Activated naive CD4-positive, alpha-beta T cell treated with anti-CD3 and anti-CD28 coated beads, Interleukin-2, amount 10 ng/mL, durations not matched to agents 7 days and 5 days (primary cell): ENCODE data around the gene S100A8.

Source experiments
- CTCF ChIA-PET: fragments of 350-600 bp; sonication (Branson Sonifier 250); formaldehyde crosslinking; loops from one replicate; lab custom pipeline; 2021; ENCODE audit warnings: antibody characterized with exemption; lab: Charles Lee
- DNase-seq: peaks from one replicate; pipeline ENCODE4 v3.0.0-alpha.2; 2020
- H3K27ac Mint-ChIP-seq: one replicate; pipeline ENCODE4 v1.8.0; 2021; ENCODE audit warnings: mild to moderate bottlenecking, moderate library complexity, mixed read lengths
- H3K27me3 Mint-ChIP-seq: one replicate; pipeline ENCODE4 v1.8.0; 2021; ENCODE audit warnings: mild to moderate bottlenecking, mixed read lengths
- H3K36me3 Mint-ChIP-seq: one replicate; pipeline ENCODE4 v1.8.0; 2021; ENCODE audit warnings: mixed read lengths
- H3K4me1 Mint-ChIP-seq: one replicate; pipeline ENCODE4 v1.8.0; 2021; ENCODE audit warnings: mixed read lengths
- H3K4me3 Mint-ChIP-seq: one replicate; pipeline ENCODE4 v1.8.0; 2021; ENCODE audit warnings: mild to moderate bottlenecking, moderate library complexity, mixed read lengths
- H3K9me3 Mint-ChIP-seq: one replicate; pipeline ENCODE4 v1.8.0; 2021; ENCODE audit warnings: mixed read lengths

The S100A8 gene

DNA sequence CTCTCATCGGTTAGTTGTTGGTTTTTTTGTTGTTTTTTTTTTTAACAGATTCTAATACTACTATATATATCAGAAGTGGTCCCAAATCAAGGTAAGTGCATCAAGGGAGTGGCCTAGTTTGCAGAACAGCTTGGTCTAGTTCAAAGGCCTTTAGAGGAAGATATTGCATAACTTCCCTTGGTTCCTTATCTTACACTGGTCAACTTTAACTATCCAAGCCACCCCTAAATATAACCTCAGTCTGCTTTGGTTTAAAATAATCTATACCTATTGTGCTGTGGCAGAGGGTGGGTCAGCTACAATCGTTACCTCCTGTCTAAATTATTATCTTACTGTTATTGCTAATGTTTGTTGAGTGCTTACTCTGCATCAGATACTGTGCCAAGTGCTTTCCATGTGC is 22.4 kb downstream of the S100A8 start:
- DNase-seq: no peak
- H3K27me3 Mint-ChIP-seq: peaks cover 11% of the 10 kb centered on the region
- CTCF ChIA-PET: interaction anchor here (0.7 to 1.4 kb wide), 2 partner anchors 12 to 15 kb away, joined by 3 to 4 read pairs; no protein-coding TSS in a partner anchor
- H3K4me1 Mint-ChIP-seq: no peaks in the 10 kb centered on the region
- no peaks in the 10 kb centered on the region for H3K9me3 Mint-ChIP-seq
- no peaks in the 10 kb centered on the region for H3K36me3 Mint-ChIP-seq
- no peak overlapping the region for H3K27ac Mint-ChIP-seq
- no peak overlapping the region for H3K4me3 Mint-ChIP-seq

DNA sequence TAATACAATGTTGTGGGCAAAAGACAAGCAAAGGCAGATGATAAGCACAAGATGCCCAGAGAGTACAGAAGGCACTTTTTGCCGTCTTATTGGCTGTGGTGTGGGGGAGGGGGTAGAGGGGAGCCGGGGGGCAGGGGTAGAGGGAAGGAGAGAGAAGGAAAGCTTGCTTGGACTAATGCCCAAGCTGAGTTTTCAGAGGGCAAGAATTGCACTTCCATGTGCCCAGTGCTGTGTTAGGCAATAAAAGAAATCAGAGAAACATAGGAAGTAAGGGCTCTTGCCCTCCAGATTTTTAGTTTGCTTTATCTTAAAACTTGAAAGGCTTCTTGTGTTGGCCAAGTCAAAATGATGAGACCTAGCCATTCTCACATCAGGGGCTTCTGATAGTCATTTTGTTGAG is 23.8 kb downstream of the S100A8 start:
- H3K36me3 Mint-ChIP-seq: no peaks in the 10 kb centered on the region
- no peak overlapping the region for H3K4me3 Mint-ChIP-seq
- peaks cover 16% of the 10 kb centered on the region for H3K27me3 Mint-ChIP-seq
- DNase-seq: no peak
- H3K4me1 Mint-ChIP-seq: no peaks in the 10 kb centered on the region
- H3K9me3 Mint-ChIP-seq: no peaks in the 10 kb centered on the region
- no peak overlapping the region for H3K27ac Mint-ChIP-seq
- CTCF ChIA-PET: interaction anchor here (1.4 kb wide), 1 partner anchor 14 kb away, joined by 4 read pairs; no protein-coding TSS in a partner anchor

DNA sequence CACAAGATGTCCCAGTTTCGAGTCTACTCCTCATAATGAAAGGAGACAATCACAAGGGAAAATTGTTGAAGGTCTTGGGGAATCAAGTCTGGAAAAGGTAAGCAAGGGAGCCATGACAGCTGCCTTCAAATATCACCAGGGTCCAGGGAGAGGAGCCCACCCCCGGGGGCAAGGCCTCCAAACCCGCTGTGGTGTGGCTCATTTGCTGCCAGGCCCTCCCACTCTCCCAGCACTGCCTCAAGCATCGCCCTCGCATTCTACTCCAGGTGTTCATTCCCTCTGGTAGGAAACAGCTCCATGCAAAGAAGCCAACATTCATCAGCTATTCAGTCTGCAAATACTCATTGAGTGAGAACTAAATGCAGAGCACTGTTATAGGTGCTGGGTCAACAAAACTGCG is 24.6 kb downstream of the S100A8 start:
- CTCF ChIA-PET: interaction anchor here (1.0 kb wide), 1 partner anchor 14 kb away, joined by 3 read pairs; no protein-coding TSS in a partner anchor
- no peak for DNase-seq
- Mint-ChIP-seq H3K4me3 (no peak overlapping the region), H3K27ac (no peak overlapping the region), H3K36me3 (no peaks in the 10 kb centered on the region), H3K9me3 (no peaks in the 10 kb centered on the region), H3K27me3 (peaks cover 17% of the 10 kb centered on the region), H3K4me1 (no peaks in the 10 kb centered on the region)

DNA sequence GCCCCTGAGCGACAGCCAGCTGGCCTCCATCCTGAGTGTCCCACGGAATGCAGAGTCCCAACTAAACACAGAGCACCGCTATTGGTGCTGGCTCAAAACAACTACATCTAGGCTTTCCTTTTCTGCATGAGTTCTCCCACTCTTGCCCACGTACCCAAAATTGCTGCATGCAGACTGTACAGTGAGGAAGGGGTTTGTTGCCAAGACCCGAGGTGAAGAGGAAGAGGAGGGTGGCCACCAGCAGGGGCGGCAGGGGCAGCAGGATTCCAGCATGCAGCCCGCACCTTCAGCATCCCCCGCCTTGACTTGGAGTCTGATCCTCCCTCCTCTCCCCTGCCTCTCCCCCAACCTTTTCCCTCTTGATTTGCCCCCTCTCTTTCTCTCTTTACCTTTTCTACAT is 25.2 kb downstream of the S100A8 start:
- Mint-ChIP-seq H3K27me3 (peaks cover 20% of the 10 kb centered on the region), H3K4me3 (no peak overlapping the region), H3K9me3 (no peaks in the 10 kb centered on the region), H3K27ac (no peak overlapping the region), H3K36me3 (no peaks in the 10 kb centered on the region), H3K4me1 (no peaks in the 10 kb centered on the region)
- CTCF ChIA-PET: interaction anchor here (1.0 to 2.5 kb wide), 2 partner anchors 10 to 14 kb away, joined by 3 to 6 read pairs; no protein-coding TSS in a partner anchor
- DNase-seq: no peak

DNA sequence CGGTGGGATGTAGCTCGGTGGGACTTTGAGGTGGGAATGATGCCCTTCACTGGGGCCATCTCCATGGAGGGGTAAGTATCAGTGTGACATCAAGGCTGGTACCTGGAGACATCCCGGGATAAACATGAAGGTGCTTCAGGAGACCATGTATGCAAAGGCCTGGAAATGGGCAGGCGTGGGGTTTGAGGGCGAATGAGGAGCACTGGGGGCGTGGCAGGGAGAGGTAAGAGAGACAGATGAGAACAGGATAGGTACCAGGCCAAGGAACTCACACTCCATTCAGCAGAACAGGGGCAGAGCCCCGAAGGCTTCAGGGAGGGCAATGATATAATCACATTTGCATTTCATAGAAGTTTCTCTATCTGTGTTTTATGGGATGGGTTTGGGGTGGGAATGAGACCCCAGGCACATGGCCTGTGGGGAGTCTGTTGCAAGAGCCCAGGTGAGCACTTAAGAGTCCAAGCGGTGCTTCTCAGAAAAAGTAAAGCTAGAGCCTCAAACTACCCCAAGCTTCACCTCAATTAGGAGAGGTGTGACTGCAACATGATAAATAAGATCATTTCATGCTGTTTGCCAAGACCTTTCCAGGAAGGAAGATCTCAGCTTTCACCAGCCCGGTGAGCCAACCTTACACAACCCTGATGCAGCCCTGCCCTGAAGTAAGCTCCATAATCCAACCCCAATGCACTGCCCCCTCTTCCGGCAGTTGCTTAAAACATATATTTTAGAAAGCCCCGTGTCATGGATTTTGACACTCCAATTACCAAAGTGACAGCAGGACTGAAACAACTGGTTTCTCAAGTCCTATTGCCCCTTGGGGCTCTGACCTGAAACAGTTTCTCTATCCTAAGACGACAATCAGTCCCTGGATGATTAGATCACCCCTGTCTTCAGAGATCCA is 25.9 kb downstream of the S100A8 start:
- no peak overlapping the region for H3K4me3 Mint-ChIP-seq
- H3K27me3 Mint-ChIP-seq: peaks cover 20% of the 10 kb centered on the region
- H3K9me3 Mint-ChIP-seq: no peaks in the 10 kb centered on the region
- no peaks in the 10 kb centered on the region for H3K36me3 Mint-ChIP-seq
- H3K4me1 Mint-ChIP-seq: no peaks in the 10 kb centered on the region
- no peak for DNase-seq
- CTCF ChIA-PET: interaction anchor here (1.0 to 2.5 kb wide), 4 partner anchors 10 to 130 kb away, joined by 3 to 10 read pairs (median 4); no protein-coding TSS in a partner anchor
- no peak overlapping the region for H3K27ac Mint-ChIP-seq

DNA sequence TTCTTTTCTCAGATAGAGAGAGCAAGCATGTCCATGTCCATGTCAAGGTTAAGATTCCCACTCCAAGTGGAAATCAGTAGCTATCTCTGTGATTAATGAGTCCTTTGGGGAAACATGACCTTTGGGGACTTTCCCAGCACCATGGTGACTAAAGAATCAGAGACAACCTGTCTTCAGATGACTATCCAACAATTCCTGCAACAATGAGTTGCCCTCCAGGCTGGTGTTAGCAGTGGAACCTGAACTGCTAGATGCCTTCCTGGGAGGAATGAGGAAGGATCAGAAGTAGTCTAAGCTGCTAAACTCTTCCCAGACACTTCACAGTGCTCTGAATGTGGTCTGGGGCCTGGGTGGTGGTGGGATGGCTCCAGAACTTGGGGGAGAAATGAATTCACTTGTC is 26.7 kb downstream of the S100A8 start:
- no peak for DNase-seq
- CTCF ChIA-PET: interaction anchor here (1.3 to 2.5 kb wide), 4 partner anchors 9 to 131 kb away, joined by 3 to 10 read pairs (median 5); no protein-coding TSS in a partner anchor
- H3K36me3 Mint-ChIP-seq: no peaks in the 10 kb centered on the region
- H3K27ac Mint-ChIP-seq: no peak overlapping the region
- H3K9me3 Mint-ChIP-seq: no peaks in the 10 kb centered on the region
- H3K4me3 Mint-ChIP-seq: no peak overlapping the region
- peaks cover 15% of the 10 kb centered on the region for H3K27me3 Mint-ChIP-seq
- H3K4me1 Mint-ChIP-seq: no peaks in the 10 kb centered on the region

DNA sequence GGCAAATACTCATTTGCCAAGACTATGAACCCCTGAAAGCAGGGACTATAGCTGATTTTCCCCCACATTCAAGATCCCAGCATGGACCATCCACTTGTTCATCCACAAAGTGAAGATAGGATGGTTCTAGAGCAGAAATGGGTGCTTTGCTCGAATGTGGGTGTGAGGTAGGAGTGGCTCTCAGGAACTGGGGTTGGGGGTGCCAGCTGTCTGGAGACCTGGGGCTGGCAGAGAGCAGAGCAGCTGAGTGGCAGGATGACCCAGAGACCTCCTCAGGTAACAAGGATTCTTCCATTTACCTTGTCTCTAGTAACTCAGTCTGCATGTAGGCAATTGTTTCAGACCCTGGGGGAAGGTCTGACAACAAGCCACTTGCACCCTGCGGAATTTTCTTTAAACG is 27.2 kb downstream of the S100A8 start:
- peaks cover 15% of the 10 kb centered on the region for H3K27me3 Mint-ChIP-seq
- H3K36me3 Mint-ChIP-seq: no peaks in the 10 kb centered on the region
- CTCF ChIA-PET: interaction anchor here (1.3 to 2.5 kb wide), 4 partner anchors 8 to 131 kb away, joined by 3 to 10 read pairs (median 5); no protein-coding TSS in a partner anchor
- DNase-seq: no peak
- H3K4me1 Mint-ChIP-seq: no peaks in the 10 kb centered on the region
- no peak overlapping the region for H3K27ac Mint-ChIP-seq
- no peaks in the 10 kb centered on the region for H3K9me3 Mint-ChIP-seq
- no peak overlapping the region for H3K4me3 Mint-ChIP-seq

DNA sequence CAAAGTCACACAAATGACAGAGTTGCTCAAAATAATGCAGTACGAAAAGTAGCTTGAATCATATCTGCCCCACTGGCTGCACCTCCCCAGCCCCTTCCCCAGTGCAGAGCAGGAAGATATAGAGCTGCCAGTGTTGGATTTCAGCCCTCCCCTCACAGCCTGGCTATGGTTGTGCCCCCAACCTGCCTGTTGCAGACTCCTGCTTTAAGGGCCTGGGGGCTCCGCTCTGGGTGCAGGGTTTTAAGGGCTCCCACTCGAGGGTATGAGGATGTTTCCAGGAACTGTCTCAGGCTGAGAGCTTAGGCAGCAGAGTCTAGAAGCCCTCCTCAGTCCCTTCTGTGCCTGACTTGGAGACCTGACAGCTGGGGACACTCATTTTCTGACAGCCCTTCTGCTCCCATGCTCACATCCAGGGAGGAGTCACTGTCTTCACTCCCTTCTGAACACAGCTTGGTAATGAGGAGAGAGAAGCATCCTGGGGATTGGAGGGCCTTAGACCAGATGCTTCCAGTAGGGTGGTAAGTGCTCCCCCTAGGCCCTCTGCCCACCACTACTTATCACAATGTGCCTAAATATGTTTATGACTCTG is 28.6 kb downstream of the S100A8 start:
- no peak for DNase-seq

DNA sequence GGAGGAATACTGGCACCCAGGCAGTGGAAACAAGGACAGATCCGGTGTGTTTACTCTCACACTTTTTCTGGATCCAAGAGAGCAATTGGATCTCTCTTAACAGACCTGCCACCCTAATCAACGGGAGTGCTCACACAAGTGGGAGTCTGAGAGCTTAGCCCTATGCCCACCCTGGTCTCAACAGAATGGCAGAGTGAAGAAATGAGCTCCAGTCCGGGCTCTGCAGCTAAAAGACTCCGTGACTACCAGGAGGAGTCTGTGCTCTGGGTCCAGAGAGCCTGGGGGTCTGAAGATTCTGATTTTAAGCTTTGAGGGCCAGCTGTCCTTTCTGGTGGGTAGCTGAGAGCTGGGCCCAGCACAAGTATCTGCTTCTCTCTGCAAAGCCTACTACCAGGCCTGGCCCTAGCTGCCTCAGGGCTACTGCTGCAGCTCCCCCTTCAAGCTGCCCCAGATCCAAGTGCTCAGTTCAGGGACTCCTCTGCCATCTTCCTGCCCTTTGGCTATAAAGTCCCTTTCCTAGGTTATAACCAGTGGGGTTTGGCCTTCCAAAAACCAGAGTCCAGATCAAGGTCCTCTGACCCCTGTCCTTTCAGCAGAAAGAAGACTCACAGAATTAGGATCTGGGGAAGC is 29.3 kb downstream of the S100A8 start:
- H3K9me3 Mint-ChIP-seq: no peaks in the 10 kb centered on the region
- CTCF ChIA-PET: interaction anchor here (0.8 to 1.0 kb wide), 2 partner anchors 9 to 39 kb away, joined by 4 read pairs; no protein-coding TSS in a partner anchor
- H3K27ac Mint-ChIP-seq: no peak overlapping the region
- peaks cover 16% of the 10 kb centered on the region for H3K27me3 Mint-ChIP-seq
- H3K4me3 Mint-ChIP-seq: no peak overlapping the region
- no peaks in the 10 kb centered on the region for H3K36me3 Mint-ChIP-seq
- peaks cover 17% of the 10 kb centered on the region for H3K4me1 Mint-ChIP-seq
- DNase-seq: no peak

More for the DNA sequence above, 28.6 kb downstream of the S100A8 start:
- no peaks in the 10 kb centered on the region for H3K36me3 Mint-ChIP-seq
- no peaks in the 10 kb centered on the region for H3K9me3 Mint-ChIP-seq
- peaks cover 10% of the 10 kb centered on the region for H3K4me1 Mint-ChIP-seq
- no peak overlapping the region for H3K27ac Mint-ChIP-seq
- no peak overlapping the region for H3K4me3 Mint-ChIP-seq
- CTCF ChIA-PET: interaction anchor here (0.8 to 1.0 kb wide), 4 partner anchors 8 to 39 kb away, joined by 3 to 5 read pairs (median 4); no protein-coding TSS in a partner anchor
- H3K27me3 Mint-ChIP-seq: peaks cover 11% of the 10 kb centered on the region

DNA sequence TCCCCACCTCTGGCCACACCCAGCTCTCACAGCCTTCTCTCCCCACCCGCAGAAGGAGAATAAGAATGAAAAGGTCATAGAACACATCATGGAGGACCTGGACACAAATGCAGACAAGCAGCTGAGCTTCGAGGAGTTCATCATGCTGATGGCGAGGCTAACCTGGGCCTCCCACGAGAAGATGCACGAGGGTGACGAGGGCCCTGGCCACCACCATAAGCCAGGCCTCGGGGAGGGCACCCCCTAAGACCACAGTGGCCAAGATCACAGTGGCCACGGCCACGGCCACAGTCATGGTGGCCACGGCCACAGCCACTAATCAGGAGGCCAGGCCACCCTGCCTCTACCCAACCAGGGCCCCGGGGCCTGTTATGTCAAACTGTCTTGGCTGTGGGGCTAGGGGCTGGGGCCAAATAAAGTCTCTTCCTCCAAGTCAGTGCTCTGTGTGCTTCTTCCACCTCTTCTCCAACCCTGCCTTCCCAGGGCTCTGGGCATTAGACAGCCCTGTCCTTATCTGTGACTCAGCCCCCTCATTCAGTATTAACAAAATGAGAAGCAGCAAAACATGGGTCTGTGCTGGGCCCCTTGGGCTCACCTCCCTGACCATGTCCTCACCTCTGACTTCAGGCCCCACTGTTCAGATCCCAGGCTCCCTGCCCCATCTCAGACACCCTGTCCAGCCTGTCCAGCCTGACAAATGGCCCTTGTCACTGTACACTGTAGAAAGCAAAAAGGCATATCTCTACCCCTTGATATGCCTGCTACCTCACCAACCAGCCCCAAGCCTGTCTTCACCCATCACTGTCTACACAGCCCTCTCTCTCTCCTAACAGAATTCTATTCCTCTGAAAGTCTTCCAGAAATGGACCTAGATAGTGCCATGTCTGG is 30.0 kb downstream of the S100A8 start:
- CTCF ChIA-PET: interaction anchor here (1.0 kb wide), 1 partner anchor 8 kb away, joined by 4 read pairs; no protein-coding TSS in a partner anchor
- H3K4me1 Mint-ChIP-seq: peaks cover 23% of the 10 kb centered on the region
- no peak for DNase-seq
- no peak overlapping the region for H3K4me3 Mint-ChIP-seq
- peaks cover 20% of the 10 kb centered on the region for H3K27me3 Mint-ChIP-seq
- H3K36me3 Mint-ChIP-seq: no peaks in the 10 kb centered on the region
- no peaks in the 10 kb centered on the region for H3K9me3 Mint-ChIP-seq
- no peak overlapping the region for H3K27ac Mint-ChIP-seq

DNA sequence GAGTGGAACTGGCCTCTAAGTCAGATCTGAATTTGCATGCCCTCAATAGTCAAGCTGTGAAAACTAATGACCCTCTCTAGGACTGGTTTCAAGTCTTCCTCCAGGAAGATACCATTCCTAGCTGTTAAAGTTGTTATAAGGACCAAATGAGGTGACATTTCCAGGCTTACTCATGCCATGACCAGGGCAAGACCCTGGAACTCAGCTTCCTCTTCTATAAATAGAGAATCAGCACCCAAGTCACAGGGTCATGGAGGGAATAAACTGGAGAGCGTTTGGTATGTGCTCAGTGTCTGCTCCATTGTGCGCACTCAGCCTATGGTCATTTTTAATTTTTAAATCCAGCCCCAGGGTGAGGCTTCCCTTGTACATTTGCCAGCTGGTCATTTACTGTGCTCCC is 30.7 kb downstream of the S100A8 start:
- Mint-ChIP-seq H3K9me3 (no peaks in the 10 kb centered on the region), H3K27me3 (peaks cover 25% of the 10 kb centered on the region), H3K4me1 (peaks cover 23% of the 10 kb centered on the region), H3K27ac (no peak overlapping the region), H3K4me3 (no peak overlapping the region), H3K36me3 (no peaks in the 10 kb centered on the region)
- no peak for DNase-seq
- CTCF ChIA-PET: interaction anchor here (0.7 kb wide), 1 partner anchor 134 kb away, joined by 3 read pairs; no protein-coding TSS in a partner anchor

DNA sequence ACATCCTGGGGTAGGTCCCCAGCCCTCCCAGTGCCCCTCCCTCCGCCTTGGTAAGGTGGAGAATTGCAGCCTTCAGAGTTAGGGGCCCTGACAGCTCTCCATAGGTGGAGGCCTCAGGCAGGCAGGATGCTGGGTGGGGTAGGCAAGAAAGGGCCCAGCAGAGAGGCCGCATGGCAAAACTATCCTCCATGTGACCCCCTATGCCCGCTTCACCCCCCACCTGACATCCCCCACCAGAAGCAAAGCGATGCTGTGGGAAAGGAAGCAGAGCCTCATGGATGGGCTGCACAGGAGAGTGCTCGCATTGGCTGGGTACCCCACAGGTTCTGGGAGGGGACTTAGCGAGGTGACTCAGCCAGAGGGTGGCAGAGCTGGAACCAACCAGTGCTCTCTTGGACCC is 31.6 kb downstream of the S100A8 start:
- Mint-ChIP-seq H3K9me3 (no peaks in the 10 kb centered on the region), H3K27me3 (peaks cover 31% of the 10 kb centered on the region), H3K36me3 (no peaks in the 10 kb centered on the region), H3K4me1 (peaks cover 23% of the 10 kb centered on the region), H3K27ac (no peak overlapping the region), H3K4me3 (no peak overlapping the region)
- no peak for DNase-seq
- CTCF ChIA-PET: no interaction called here

DNA sequence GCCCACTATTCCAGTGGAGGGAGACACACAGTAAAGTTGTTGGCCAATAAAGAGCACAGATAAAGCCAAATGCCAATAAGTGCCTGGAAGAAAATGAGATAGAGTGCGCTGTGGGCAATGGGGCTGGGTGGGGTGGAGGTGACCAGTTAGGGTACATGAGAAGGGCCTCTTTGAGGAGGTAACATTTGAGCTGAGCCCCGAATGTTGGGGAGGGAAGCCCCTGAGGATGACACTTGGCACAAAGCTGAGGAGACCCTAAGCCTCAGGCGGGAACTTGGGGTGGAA is 32.2 kb downstream of the S100A8 start:
- no peak for DNase-seq
- Mint-ChIP-seq H3K27me3 (peaks cover 35% of the 10 kb centered on the region), H3K27ac (no peak overlapping the region), H3K4me3 (no peak overlapping the region), H3K36me3 (no peaks in the 10 kb centered on the region), H3K9me3 (no peaks in the 10 kb centered on the region), H3K4me1 (peaks cover 23% of the 10 kb centered on the region)
- CTCF ChIA-PET: no interaction called here
